Measurements from ENCODE around the gene ZSCAN10. TPM values are rescaled to one million over a fixed set of nuclear protein-coding genes. Genes with fewer than 3 reads are reported as not detected.

The ZSCAN10 gene
- polyA plus RNA-seq, 1 donor (not counting 4 experiments of a cell fraction or from before 2014, with no cell fraction given), result not detected

GRCh38 chr16:3099395-3099731 is 269 bp upstream of the ZSCAN10 start:
- Histone ChIP-seq H3K9me3 (ENCODE audit: control insufficient read depth, low read depth, low read length) (no peaks in the 10 kb centered on the region), H3K4me3 (ENCODE audit: control insufficient read depth in 2 of 3, extremely low read depth in 1 of 3, insufficient read depth in 2 of 3, low read depth in 1 of 3, low read length in 3 of 3) (no peak overlapping the region), H3K4me2 (ENCODE audit: control insufficient read depth, extremely low read depth, insufficient read depth, low read depth, low read length) (no peak overlapping the region)

GRCh38 chr16:3097266-3097665 is 1.8 kb downstream of the ZSCAN10 start:
- H2AFZ ChIP-seq (ENCODE audit: control insufficient read depth, low read length), result no peak overlapping the region

More at GRCh38 chr16:3099395-3099731, 269 bp upstream of the ZSCAN10 start:
- no peak overlapping the region for H3K27ac ChIP-seq (ENCODE audit: control insufficient read depth, insufficient read depth, low read length)
- FAIRE-seq (no peak), DNase-seq (ENCODE audit: low read depth, low spot score) (no peak)
- dilution Hi-C loops (cut with MboI; ENCODE audit: extremely low pct_ligation_motif_present, low sequenced_read_pairs), result no loop called here
- H3K79me2 ChIP-seq (ENCODE audit: control insufficient read depth, insufficient read depth, low read length), result no peaks in the 10 kb centered on the region
- H3K9me1 ChIP-seq (ENCODE audit: control insufficient read depth, extremely low read depth, insufficient read depth, low read length), result no peaks in the 10 kb centered on the region
- peaks cover 11% of the 10 kb centered on the region for H3K4me1 ChIP-seq (ENCODE audit: control insufficient read depth, extremely low read depth, insufficient read depth, low read length)
- H3K9ac ChIP-seq (ENCODE audit: control insufficient read depth, extremely low read depth, insufficient read depth, low read length), result no peak overlapping the region
- no peaks in the 10 kb centered on the region for H3K27me3 ChIP-seq (ENCODE audit: control insufficient read depth, extremely low read depth, insufficient read depth, low read length)
- H4K20me1 ChIP-seq (ENCODE audit: control insufficient read depth, extremely low read depth, insufficient read depth, low read length), result no peaks in the 10 kb centered on the region
- H2AFZ ChIP-seq (ENCODE audit: control insufficient read depth, low read length), result no peak overlapping the region
- no peak for TF ChIP-seq EZH2 (IDR thresholded peaks at IDR 0.05; ENCODE audit: low read length)
- TF ChIP-seq CTCF (optimal IDR thresholded peaks at IDR 0.05 in 1 of 3, IDR thresholded peaks at IDR 0.05 in 1 of 3, conservative IDR thresholded peaks at IDR 0.05 in 1 of 3; ENCODE audit: extremely low read depth in 1 of 3, insufficient read depth in 2 of 3, low read length in 3 of 3), result no peak
- H3K36me3 ChIP-seq (ENCODE audit: control insufficient read depth in 2 of 2, extremely low read depth in 1 of 2, insufficient read depth in 2 of 2, low read length in 2 of 2), result no peaks in the 10 kb centered on the region

More at GRCh38 chr16:3097266-3097665, 1.8 kb downstream of the ZSCAN10 start:
- no peaks in the 10 kb centered on the region for H3K27me3 ChIP-seq (ENCODE audit: control insufficient read depth, extremely low read depth, insufficient read depth, low read length)
- dilution Hi-C loops (cut with MboI; ENCODE audit: extremely low pct_ligation_motif_present, low sequenced_read_pairs), result no loop called here
- DNase-seq (ENCODE audit: low read depth, low spot score), result no peak
- no peak overlapping the region for H3K4me3 ChIP-seq (ENCODE audit: control insufficient read depth in 2 of 3, extremely low read depth in 1 of 3, insufficient read depth in 2 of 3, low read depth in 1 of 3, low read length in 3 of 3)
- no peak overlapping the region for H3K27ac ChIP-seq (ENCODE audit: control insufficient read depth, insufficient read depth, low read length)
- H3K9me1 ChIP-seq (ENCODE audit: control insufficient read depth, extremely low read depth, insufficient read depth, low read length), result no peaks in the 10 kb centered on the region
- no peak overlapping the region for H3K9ac ChIP-seq (ENCODE audit: control insufficient read depth, extremely low read depth, insufficient read depth, low read length)
- H3K4me1 ChIP-seq (ENCODE audit: control insufficient read depth, extremely low read depth, insufficient read depth, low read length), result peaks cover 11% of the 10 kb centered on the region
- H4K20me1 ChIP-seq (ENCODE audit: control insufficient read depth, extremely low read depth, insufficient read depth, low read length), result no peaks in the 10 kb centered on the region
- FAIRE-seq, result no peak
- H3K36me3 ChIP-seq (ENCODE audit: control insufficient read depth in 2 of 2, extremely low read depth in 1 of 2, insufficient read depth in 2 of 2, low read length in 2 of 2), result no peaks in the 10 kb centered on the region
- no peaks in the 10 kb centered on the region for H3K79me2 ChIP-seq (ENCODE audit: control insufficient read depth, insufficient read depth, low read length)
- no peak overlapping the region for H3K4me2 ChIP-seq (ENCODE audit: control insufficient read depth, extremely low read depth, insufficient read depth, low read depth, low read length)
- H3K9me3 ChIP-seq (ENCODE audit: control insufficient read depth, low read depth, low read length), result no peaks in the 10 kb centered on the region
- TF ChIP-seq CTCF (optimal IDR thresholded peaks at IDR 0.05 in 1 of 3, IDR thresholded peaks at IDR 0.05 in 1 of 3, conservative IDR thresholded peaks at IDR 0.05 in 1 of 3; ENCODE audit: extremely low read depth in 1 of 3, insufficient read depth in 2 of 3, low read length in 3 of 3) (no peak), EZH2 (IDR thresholded peaks at IDR 0.05; ENCODE audit: low read length) (no peak)

Data from keratinocyte (primary cell).